ENCODE measurements around the gene FAM13C.
"Not testable (repeated sequence)": the region's sequence is repeated elsewhere in the genome, so short reads cannot be mapped to it uniquely, and the experiment has no call there.

Gene FAM13C

GRCh38 chr10:59223597-59223996 lies 138.8 kb downstream of the FAM13C start:
- not testable (repeated sequence) for DNase-seq

DNA sequence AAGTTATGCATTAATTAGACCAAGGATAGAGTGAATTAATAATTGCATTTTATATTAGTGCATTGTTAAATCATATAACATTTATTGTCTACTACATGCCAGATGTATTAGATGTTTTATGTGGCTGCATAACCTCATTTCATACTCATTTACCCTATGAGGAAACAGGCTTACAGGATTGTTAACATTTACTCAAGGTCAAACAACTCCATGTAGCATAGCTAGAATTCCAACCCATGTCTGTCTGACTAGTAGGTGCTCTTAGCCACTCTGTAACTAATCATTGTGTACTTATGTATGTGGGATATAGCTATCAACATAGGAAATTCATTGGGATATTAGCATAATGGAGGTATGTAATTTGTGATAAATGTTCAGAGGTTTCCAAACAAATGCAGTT lies 139.6 kb downstream of the FAM13C start:
- DNase-seq, result peak; percentile 21

- no peak for DNase-seq
Observed at GRCh38 chr10:59216178-59216869, 146.0 kb downstream of the FAM13C start.

- DNase-seq, result no peak
Observed at GRCh38 chr10:59214160-59214559, 148.2 kb downstream of the FAM13C start.

DNA sequence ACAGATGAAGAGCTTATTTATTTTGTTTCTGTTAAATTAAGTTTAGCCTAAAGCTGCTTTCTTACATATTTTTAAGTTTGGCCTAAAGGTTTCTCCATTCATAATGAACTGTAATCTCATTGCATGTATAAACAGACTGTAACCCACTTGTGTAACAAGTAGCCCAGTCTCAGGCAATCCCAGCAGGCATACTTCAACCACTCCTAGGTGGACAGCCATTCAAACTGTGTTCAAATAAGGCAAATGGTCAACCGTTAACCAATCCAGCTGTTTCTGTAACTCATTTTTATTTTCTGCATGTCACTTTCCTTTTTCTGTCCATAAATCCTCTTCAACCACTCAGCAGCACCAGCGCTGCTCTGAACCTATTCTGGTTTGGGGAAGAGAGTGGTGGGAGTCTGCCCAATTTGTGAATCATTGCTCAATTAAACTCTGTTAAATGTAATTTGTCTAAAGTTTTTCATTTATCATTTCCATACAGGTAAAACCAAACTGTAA lies 150.0 kb downstream of the FAM13C start:
- no peak for DNase-seq

- DNase-seq, result no peak
Observed at GRCh38 chr10:59206204-59206720, 156.1 kb downstream of the FAM13C start.

All from fibroblast of skin of right biceps (primary cell).